Measurements from ENCODE around the gene ETV1. TPM values are rescaled to one million over a fixed set of nuclear protein-coding genes. Genes with fewer than 3 reads are reported as not detected.

Gene ETV1
- polyA plus RNA-seq, 1 donor from 2014 or later: 1.5 TPM

- H3K9me2 ChIP-seq (ENCODE audit: insufficient read depth, low read length): no peaks in the 10 kb centered on the region
- H2AFZ ChIP-seq (ENCODE audit: low read depth, low read length): no peak overlapping the region
- no peaks in the 10 kb centered on the region for H4K20me1 ChIP-seq (ENCODE audit: insufficient read depth)
- TF ChIP-seq SMC3 (conservative IDR thresholded peaks at IDR 0.05; ENCODE audit: poor library complexity) (no peak), MXI1 (conservative IDR thresholded peaks at IDR 0.05; ENCODE audit: poor library complexity, severe bottlenecking) (no peak), EP300 (conservative IDR thresholded peaks at IDR 0.05; ENCODE audit: poor library complexity, severe bottlenecking) (no peak), RAD21 (conservative IDR thresholded peaks at IDR 0.05) (no peak), TAF1 (IDR thresholded peaks at IDR 0.05; ENCODE audit: low read depth) (no peak), REST (IDR thresholded peaks at IDR 0.05; ENCODE audit: borderline replicate concordance) (no peak), POLR2AphosphoS5 (IDR thresholded peaks at IDR 0.05) (no peak), CTCF (IDR thresholded peaks at IDR 0.05; ENCODE audit: poor library complexity, severe bottlenecking) (no peak), EZH2 (IDR thresholded peaks at IDR 0.05; ENCODE audit: borderline replicate concordance, insufficient read depth, low read length, poor library complexity, severe bottlenecking) (no peak)
- no peaks in the 10 kb centered on the region for H3K36me3 ChIP-seq (ENCODE audit: insufficient read depth, low read length)
- H3K4me2 ChIP-seq (ENCODE audit: low read length): no peak overlapping the region
- H3K4me3 ChIP-seq (ENCODE audit: low read length): no peak overlapping the region
- H3K9ac ChIP-seq (ENCODE audit: low read length): no peak overlapping the region
- no peak overlapping the region for H3K27ac ChIP-seq (ENCODE audit: low read length)
- H3F3A ChIP-seq (ENCODE audit: insufficient read depth, low read length, poor library complexity, severe bottlenecking): peaks cover 4% of the 10 kb centered on the region
- no peaks in the 10 kb centered on the region for H3K9me3 ChIP-seq (ENCODE audit: low read length)
- peaks cover 17% of the 10 kb centered on the region for H3K27me3 ChIP-seq (ENCODE audit: insufficient read depth, low read depth, low read length)
- H3K79me2 ChIP-seq (replicated peaks; ENCODE audit: insufficient read depth, low read length): peaks cover 20% of the 10 kb centered on the region
Observed at GRCh38 chr7:13987395-13987794, 2.1 kb downstream of the ETV1 start.

GRCh38 chr7:13986208-13986607, 3.3 kb downstream of the ETV1 start:
- no peak for TF ChIP-seq TAF1 (IDR thresholded peaks at IDR 0.05; ENCODE audit: low read depth)
- TF ChIP-seq POLR2AphosphoS5 (IDR thresholded peaks at IDR 0.05): no peak
- no peak for TF ChIP-seq RAD21 (conservative IDR thresholded peaks at IDR 0.05)
- no peak for TF ChIP-seq EZH2 (IDR thresholded peaks at IDR 0.05; ENCODE audit: borderline replicate concordance, insufficient read depth, low read length, poor library complexity, severe bottlenecking)
- no peak for TF ChIP-seq REST (IDR thresholded peaks at IDR 0.05; ENCODE audit: borderline replicate concordance)
- no peak for TF ChIP-seq EP300 (conservative IDR thresholded peaks at IDR 0.05; ENCODE audit: poor library complexity, severe bottlenecking)
- no peak for TF ChIP-seq CTCF (IDR thresholded peaks at IDR 0.05; ENCODE audit: poor library complexity, severe bottlenecking)
- TF ChIP-seq SMC3 (conservative IDR thresholded peaks at IDR 0.05; ENCODE audit: poor library complexity): no peak
- TF ChIP-seq MXI1 (conservative IDR thresholded peaks at IDR 0.05; ENCODE audit: poor library complexity, severe bottlenecking): no peak
- Histone ChIP-seq H3K9me3 (ENCODE audit: low read length) (no peaks in the 10 kb centered on the region), H3K4me3 (ENCODE audit: low read length) (no peak overlapping the region), H3K79me2 (replicated peaks; ENCODE audit: insufficient read depth, low read length) (peaks cover 20% of the 10 kb centered on the region), H3K36me3 (ENCODE audit: insufficient read depth, low read length) (no peaks in the 10 kb centered on the region), H3K9me2 (ENCODE audit: insufficient read depth, low read length) (no peaks in the 10 kb centered on the region), H4K20me1 (ENCODE audit: insufficient read depth) (no peaks in the 10 kb centered on the region), H3K27ac (ENCODE audit: low read length) (no peak overlapping the region), H3K9ac (ENCODE audit: low read length) (no peak overlapping the region), H2AFZ (ENCODE audit: low read depth, low read length) (no peak overlapping the region), H3F3A (ENCODE audit: insufficient read depth, low read length, poor library complexity, severe bottlenecking) (peaks cover 4% of the 10 kb centered on the region), H3K4me2 (ENCODE audit: low read length) (no peak overlapping the region), H3K27me3 (ENCODE audit: insufficient read depth, low read depth, low read length) (peaks cover 17% of the 10 kb centered on the region)

Measured in neural cell (in vitro differentiated cells).